GM19351 (cell line): ENCODE data around the gene SPATA6L.
"Not testable (repeated sequence)": the region's sequence is repeated elsewhere in the genome, so short reads cannot be mapped to it uniquely, and the experiment has no call there.

ENCODE experiments used
- ATAC-seq: cut with Tn5 transposase; IDR thresholded peaks from one replicate; pipeline ENCODE4 v1.9.1; 2021; ENCODE audit warnings: mild to moderate bottlenecking, moderate library complexity; ENCODE audit not compliant: unreplicated experiment

Gene SPATA6L

DNA sequence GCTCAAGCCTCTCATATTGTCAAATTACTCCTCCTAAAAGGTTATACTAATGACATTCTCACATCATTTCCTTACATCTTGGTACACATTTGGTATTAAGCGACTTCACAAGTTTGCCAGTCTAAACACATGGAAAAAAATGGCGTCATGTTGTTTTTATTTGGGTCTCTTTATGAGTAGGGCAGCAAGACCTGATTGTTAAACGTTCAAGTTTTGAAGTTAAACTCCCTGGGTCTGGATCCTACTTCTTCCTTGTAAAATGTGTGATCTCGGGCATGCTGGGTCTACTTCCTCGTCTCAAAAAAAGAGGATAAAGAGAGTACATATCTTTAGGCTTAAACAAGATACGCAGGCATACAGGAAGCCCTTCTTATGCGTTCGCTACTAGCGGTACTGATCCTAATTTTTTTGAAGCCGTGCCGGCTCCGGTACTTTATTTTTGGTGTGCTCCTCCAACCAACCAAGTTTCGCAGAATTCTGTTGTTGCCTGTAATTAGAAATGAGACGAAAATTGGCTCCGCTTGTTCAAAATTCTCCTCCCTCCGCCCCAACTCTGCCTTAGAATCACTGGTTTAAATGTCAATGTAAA, 12.5 kb upstream of the SPATA6L start:
- ATAC-seq: peak; percentile 16

DNA sequence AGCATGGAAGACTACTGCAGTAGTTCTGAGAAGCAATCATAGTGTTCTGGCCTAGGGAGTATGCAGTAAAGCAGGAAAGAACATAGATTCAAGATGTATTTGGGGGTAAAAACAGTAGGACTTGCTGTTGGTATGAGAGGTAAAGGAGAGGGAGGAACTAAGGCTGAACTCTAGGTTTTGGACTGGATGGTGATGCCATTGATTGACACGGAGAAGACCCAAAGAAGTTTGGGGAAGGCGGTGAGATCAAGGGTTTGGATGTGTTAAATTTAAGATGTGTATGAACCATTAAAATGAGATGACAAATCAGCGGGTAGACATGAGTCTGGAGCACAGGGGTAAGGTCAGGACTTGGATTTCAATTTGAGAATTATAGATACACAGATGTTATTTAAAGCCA, 11.1 kb upstream of the SPATA6L start:
- ATAC-seq: no peak

DNA sequence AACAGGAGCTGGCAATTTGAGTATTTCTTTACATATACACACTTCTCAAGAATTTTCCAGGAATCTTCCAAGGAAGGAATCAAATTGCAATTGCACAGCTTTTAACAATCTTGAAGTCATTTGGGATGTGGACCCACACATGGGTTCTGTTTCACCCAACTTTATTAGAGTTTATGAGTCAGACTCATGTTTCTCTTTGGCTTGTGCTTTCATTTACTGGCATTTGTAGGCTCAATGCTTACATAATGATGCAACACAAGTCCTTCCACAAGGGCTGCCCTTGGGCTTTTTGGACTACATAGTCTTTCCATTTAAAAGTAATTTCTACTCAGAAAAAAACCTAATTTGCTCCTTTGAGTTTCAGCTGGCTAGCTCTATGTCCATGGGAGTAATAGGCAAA, 8.5 kb upstream of the SPATA6L start:
- no peak for ATAC-seq

DNA sequence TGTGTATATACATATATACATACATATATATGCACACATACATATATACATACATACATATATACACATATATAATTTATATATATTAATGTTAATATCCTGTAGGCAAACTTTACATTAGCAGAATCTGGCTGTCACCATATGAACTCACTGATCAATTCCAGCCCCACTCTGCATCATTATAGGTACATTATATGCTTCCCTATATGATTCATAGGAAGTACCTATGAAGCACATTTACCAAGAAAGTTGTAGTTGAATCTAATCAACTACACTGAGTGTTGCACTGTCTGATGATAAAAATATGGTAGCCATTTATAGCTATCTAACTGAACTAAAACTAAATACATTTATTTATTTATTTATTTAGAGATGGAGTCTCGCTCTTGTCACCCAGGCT, 5.5 kb upstream of the SPATA6L start:
- ATAC-seq: no peak

DNA sequence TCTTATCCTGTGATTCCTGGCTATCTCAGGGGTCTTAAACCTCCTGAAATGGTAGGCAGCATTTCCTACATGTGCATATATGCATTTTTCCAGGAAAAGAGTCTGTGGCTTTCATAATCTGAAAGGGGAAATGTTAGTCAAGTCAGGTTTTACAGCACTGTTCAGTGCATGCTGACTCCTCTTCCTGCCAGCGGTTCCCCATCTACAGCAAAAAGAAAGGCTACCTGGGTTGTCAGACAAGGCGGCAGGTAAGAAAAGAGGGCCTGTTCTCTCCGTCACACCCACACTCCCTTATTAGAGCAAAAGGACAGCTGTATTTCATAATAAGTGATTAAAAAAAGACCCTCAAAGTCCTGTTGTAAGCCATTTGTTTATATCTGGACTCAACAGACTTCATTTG, 4.3 kb upstream of the SPATA6L start:
- ATAC-seq: no peak

DNA sequence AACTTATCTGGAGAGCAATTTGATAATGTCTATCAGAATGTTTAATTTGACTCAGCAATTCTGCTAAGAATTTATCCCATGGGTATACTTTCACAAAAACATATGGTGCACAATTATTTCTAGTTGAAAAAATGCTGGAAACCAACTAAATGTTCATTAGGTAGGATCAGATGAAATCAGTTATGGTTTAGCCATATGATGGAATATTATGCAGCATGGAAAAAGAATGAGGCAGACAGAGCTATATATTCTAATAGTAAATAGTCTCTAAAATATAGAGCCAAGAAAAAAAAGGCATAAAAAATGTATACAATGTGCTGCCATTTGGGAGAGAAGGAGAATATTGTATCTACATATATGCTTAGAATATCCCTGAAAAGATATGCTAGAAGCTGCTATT, 3.6 kb upstream of the SPATA6L start:
- no peak for ATAC-seq

DNA sequence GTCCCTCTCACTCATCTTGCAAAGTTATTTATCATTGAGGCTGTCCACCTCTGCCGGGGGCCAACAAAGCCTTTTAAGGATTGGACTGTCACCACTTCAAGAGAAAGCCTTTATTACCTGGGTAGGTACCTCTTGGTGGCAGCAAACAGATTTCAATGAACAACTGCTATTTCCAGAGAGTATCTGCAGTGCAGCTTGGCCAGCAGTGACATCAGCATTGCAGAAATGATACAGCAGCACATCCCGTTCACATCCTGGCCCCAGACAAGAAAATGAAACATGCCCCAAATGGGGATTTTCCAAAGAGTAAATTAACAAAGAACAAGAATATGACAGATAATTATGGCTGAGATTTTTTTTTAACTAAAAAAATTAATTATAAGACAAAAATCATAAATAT, 2.3 kb upstream of the SPATA6L start:
- ATAC-seq: no peak

DNA sequence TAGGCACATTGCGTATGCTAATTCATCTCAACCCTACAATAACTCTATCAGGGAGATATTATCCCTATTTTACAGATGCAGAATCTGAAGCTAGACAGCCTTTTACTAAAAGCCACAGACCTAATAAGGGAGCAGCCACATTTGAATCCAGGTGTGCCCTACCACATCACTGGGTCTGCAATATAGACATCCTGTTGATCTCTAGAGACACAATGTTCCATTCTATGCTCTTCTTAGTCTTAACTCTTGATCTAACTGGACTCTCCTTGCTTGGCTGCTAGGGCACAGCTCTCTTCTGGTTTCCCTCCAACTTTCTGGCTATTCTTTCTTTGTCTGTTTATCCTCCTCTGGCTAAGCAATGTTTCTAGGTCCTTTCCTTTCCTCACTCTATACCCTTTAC, 1.4 kb upstream of the SPATA6L start:
- no peak for ATAC-seq

DNA sequence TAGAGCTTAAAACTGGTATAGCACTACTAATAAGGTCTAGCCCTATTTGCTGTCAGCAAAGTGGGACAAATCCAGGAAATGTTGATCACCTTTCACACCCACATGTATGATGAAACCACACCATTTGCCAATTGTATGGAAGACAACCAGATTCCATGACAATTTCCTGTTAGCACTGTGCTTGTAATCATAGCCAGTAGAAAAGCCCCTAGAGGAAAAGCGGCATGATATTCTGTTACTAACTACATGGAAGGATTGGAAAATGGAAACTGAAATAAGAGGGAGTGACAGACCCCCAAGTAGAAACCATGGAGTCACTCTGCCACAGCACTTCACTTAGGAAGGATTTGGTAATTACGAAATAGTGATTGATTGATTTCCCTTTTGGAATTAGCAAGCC, 923 bp downstream of the SPATA6L start:
- no peak for ATAC-seq

DNA sequence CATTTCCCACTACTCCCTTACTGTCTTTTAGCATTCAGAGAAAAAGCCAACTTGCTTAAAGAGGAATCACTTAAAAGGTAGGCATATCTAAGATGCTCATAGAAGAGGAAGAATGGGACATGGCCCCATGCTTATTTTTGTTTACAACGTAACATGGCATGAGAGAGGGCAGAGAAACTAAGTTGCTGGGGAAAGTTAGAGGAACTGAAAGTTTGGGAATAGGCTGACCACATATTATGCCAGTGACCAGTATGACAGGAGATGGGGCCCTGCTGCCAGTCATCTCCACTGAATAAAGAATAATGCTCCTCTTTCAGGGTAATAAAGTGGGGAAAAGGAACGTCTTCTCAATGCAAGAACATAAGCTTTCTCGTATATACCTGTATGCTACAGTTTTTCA, 2.3 kb downstream of the SPATA6L start:
- ATAC-seq: no peak

DNA sequence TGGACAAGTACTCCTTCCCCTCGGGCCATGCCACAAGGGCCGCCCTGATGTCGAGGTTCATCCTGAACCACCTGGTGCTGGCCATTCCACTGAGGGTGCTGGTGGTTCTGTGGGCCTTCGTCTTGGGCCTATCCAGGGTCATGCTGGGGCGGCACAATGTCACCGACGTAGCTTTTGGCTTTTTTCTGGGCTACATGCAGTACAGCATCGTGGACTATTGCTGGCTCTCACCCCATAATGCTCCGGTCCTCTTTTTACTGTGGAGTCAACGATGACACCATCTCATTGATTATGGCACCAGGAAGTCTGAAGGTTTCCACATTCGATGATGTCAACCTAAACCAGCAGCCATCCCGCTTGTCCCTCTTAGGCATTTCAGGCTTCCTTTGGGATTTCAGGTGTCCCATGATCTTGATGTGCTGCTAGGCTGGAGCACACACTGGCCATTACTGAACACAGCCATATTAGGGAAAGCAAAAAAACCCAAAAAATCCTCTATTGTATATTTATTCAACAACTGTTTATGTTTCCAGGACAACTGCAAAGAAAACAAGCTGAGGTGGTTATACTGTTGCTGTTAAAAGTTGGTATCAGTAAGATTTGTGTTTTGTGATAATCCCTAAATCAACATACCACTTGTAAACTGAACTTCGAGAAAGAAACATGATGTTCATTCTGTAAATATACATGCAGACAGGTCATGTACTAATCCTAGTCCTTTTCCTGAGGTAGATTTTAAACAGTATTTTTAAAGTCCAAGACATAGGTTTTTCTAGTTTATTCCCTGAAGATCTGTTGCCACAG, 3.1 kb downstream of the SPATA6L start:
- no peak for ATAC-seq

DNA sequence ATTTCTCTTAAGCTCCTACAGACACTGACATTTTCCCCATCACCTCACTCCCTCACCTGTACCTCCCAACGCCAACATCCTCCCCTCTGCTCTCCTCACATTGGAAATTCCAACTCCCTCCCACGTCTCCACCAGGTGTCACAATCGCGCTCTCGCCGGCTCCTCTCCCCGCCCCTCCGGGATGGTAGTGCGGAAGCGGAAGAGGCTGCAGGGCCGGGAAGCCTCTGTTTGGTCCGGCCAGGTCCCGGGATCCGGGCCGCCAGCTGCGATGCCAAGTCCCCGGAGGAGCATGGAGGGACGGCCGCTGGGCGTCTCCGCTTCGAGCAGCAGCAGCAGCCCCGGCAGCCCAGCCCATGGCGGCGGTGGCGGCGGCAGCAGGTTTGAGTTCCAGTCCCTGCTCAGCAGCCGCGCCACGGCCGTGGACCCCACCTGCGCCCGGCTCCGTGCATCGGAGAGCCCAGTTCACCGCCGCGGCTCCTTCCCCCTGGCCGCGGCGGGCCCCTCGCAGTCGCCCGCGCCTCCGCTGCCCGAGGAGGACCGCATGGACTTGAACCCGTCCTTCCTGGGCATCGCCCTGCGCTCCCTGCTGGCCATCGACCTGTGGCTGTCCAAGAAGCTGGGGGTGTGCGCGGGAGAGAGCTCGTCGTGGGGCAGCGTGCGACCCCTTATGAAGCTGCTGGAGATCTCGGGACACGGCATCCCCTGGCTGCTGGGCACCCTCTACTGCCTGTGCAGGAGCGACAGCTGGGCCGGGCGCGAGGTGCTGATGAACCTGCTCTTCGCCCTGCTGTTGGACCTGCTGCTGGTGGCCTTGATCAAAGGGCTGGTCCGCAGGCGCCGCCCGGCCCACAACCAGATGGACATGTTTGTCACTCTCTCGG, 3.9 kb downstream of the SPATA6L start, which contains the start of gene PLPP6:
Gene PLPP6 (plus strand): TSS at position 187 of the 881 bp plus-strand sequence. CDS start 82 bp downstream, at position 269.
- peak; percentile 67 for ATAC-seq

DNA sequence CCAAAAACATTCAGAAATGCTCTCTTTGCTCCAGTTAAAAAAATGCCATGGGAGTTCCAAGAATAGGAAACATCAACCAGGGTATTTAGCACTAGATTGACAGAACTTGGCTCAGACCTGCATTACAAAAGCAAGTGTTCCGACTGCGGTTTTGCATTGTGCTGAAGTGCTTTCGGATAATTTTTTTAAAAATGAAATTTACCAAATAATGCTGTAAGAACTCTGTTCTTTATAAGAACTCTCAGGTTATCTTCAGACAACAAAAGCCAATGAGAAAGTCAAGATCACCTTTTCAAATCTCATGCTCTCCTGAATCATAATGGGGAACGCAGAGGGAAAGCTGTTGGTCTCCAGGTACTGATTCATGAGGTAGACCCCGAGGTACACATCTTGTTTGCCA, 4.7 kb downstream of the SPATA6L start:
- ATAC-seq: no peak

DNA sequence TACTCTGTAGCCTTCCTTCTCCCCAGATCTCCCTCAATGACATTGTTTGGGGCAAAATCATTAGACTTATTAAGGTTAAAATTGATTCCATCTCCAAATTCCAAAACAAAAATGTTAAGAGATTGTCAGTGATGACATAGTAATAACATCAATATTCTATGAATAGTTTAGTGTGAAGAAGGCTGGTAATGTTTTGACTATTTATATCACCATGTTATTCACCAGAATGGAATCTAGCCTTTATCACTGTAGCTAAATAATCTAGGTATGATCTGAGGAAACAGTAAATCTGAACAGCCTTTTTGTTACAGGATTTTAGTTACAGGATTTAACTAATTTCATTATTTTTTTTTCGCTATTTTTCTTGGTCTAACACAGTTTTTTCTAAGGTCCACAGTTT, 5.1 kb downstream of the SPATA6L start:
- no peak for ATAC-seq

DNA sequence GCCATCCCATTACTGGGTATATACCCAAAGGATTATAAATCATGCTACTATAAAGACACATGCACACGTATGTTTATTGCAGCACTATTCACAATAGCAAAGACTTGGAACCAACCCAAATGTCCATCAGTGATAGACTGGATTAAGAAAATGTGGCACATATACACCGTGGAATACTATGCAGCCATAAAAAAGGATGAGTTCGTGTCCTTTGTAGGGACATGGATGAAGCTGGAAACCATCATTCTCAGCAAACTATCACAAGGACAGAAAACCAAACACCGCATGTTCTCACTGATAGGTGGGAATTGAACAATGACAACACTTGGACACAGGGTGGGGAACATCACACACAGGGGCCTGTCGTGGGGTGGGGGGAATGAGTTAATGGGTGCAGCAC, 5.6 kb downstream of the SPATA6L start:
- ATAC-seq: not testable (repeated sequence)

DNA sequence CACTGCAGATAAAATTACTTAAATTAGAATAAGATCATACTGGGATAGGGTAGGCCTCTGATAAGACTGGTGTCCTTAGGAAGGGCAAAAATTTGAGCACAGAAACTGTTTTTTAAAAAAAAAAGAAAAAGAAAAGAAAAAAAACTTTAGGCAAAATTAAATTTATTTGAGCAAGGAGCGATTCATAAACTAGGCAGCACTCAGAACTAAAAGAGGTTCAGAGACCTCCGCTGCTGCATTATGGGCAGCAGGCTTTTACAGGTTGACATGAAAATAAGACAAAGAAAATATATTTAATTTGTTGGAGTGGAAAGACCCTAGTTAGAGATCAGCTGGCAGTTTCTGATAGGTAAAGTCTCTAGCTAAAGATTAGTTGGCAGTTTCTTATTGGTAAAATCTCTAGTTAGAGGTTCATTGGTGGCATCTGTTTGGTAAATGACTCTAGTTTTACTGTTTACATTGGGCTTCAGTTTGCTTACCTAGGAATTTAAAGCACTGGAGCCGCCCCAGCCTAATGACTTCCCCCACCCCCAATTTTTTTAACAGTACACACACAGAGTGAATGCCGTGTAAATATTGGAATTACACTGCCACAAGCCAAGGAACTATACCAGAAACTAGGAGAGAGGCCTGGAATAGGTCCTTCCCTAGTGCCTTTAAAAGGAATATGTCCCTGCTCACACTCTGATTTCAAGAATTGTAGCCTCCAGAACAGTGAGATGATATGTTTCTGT, 8.7 kb downstream of the SPATA6L start:
- no peak for ATAC-seq

DNA sequence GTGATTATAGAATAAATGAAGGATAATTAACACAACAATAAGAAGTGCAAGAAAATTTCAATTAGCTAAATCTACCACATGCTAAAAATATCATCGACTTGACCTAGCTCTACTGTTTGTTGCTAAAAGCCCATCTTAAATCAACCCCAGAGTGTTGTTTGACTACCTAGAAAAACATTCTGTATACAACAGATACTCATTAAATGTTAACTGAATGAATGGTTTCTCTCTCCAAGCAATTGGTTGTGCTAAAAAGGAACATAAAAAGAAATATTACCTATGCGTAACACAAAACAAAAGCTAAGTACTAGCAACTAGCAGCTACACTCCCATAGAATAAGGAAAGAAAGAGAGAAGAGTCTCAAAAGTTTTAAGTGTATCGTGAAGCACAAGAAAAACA, 9.7 kb downstream of the SPATA6L start:
- no peak for ATAC-seq

DNA sequence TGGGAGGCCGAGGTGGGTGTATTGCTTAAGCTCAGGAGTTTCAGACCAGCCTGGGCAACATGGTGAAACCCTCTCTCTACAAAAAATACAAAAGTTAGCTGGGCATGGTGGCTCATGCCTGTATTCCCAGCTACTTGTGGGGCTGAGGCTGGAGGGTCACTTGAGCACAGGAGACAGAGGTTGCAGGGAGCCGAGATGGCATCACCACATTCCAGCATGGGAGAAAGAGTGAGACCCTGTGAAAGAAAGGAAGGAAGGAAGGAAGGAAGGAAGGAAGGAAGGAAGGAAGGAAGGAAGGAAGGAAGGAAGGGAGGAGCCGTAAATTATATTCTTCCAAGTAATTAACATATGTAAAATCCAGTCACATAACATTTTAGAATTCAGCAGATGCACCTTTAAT, 10.1 kb downstream of the SPATA6L start:
- ATAC-seq: not testable (repeated sequence)

DNA sequence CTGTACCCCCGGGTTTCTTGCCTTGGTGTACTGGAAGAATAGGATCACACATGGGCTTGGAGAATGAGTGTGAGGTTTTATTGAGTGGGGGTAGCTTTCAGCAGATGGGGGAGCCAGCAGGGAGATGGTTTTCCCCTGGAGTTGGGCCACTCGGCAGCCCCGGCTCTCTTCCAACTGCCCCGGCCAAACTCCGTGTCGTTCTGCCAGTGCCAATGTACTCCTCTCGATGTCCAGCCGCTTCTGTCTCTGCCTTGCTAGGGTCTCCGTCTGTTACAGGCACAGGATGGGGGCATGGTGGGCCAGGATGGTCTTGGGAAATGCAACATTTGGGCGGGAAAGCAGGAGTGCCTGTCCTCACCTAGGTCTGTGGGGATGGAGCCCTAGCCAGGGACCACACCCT, 11.7 kb downstream of the SPATA6L start:
- ATAC-seq: no peak

DNA sequence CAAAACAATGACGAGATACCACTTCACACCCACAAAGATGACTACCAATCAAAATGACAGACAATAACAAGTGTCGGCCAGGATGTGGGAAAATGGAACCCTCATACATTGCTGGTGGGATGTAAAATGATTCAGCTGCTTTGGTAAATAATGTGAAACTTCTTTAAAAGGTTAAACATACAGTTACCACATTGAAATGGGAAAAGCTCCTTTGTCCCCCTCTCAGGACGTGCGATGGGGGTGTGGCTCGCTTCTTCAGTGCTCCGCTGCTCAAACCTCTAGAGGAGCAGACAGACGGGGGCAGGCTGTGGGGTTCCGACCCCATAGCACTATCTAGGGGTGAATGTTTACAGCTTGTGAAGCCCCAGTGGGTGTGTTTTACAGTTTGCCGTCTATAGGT, 12.2 kb downstream of the SPATA6L start:
- no peak for ATAC-seq

DNA sequence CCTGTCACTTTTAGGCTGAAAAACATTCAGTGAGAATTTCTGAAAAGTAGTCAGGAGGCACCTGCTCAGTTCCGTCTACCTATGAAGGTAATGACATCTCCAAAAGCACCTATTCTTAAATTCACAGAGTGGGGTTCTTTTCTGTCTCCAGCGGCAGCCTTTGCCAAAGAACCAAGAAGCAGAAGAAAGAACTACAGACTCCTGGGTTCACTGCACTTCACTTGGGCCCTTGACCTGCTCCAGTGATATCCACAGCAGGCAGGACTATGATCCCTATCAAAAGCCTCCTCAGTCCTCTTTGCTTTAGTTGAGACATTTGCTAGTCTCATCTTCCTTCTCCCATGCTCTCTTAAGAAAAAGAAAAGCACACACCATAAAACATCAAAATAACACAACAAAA, 23.9 kb downstream of the SPATA6L start:
- ATAC-seq: no peak
